ENCODE data around the gene LSR.
"Not testable (repeated sequence)": the region's sequence is repeated elsewhere in the genome, so short reads cannot be mapped to it uniquely, and the experiment has no call there.

Gene LSR

DNA sequence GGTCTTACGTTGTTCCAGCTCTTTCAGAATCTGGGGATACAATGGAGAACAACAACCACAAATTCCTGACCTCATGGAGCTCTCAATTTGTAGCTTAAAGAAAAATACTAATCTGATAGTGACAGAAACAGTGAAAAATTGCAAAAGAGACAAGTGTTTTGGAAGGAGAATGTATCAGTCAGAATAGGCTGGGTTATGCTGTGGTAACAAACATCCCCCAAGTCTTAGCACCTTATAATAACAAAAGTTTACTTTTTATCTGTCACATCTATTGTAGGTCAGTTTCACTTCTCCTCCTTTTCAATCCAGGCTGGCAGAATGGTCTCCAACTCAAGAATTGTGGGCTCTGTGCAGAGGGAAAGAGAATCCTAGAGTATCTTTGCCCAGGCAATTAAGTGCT lies 29.8 kb upstream of the LSR start:
- no peak for DNase-seq

DNA sequence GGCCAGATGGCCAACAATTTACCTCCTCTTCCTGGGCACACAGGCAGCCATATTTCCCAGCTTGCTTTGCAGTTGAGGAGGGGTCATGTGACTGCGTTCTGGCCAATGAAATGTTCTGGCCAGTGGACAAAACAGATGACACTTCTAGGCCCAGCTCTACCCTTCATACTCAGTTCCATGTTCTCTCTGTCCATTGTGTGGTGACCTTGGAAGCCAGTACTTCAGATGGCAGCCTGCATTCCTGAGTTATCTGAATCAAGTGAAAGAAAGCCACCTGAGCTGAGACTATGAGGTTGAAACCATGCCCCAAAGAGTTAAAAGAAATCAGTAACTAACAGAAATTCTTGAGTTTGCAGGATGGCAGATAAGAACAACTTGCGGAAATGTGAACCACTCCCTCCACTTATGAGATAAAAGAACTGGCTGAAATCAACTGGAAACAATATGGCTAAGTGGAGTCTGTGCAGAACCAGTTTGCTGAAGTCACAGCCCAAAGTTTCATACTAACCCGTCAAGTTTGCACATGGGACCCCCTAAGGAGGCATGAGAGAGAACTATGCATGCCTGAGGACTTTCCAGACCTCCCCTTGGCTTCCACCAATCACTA lies 28.4 kb upstream of the LSR start:
- peak; percentile 18 for DNase-seq

GRCh38 chr19:35220973-35221590 lies 27.7 kb upstream of the LSR start:
- DNase-seq: peak; percentile 7

DNA sequence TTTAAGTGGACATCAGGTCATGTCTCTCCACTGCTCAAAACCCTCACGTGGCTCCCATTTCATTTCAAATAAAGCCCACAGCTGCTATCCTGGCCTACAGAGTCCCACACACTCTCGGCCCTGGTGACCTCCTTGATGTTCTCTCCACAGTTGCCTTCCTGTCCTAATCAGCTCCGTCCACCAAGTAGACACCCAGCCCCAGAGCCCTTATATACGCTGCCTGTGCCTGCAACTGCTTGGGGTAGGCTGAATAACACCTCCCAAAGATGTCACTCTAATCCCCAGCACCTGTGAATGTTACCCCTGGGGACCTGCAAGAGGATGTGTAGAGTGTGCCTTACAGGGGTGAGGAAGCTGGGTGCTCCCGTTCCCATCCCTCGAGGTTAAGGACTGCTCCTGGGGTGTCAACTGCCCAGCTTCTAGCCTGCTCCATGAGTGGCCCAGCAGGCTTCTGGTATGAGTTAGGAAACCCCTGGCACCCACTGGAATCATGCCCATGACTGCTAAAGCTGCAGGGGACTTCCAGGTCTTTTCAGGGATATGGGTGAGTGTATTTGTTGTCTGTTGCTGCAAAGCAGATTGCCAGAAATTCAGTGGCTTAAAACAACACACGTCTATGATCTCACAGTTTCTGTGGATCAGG lies 26.3 kb upstream of the LSR start:
- peak; percentile 22 for DNase-seq

DNA sequence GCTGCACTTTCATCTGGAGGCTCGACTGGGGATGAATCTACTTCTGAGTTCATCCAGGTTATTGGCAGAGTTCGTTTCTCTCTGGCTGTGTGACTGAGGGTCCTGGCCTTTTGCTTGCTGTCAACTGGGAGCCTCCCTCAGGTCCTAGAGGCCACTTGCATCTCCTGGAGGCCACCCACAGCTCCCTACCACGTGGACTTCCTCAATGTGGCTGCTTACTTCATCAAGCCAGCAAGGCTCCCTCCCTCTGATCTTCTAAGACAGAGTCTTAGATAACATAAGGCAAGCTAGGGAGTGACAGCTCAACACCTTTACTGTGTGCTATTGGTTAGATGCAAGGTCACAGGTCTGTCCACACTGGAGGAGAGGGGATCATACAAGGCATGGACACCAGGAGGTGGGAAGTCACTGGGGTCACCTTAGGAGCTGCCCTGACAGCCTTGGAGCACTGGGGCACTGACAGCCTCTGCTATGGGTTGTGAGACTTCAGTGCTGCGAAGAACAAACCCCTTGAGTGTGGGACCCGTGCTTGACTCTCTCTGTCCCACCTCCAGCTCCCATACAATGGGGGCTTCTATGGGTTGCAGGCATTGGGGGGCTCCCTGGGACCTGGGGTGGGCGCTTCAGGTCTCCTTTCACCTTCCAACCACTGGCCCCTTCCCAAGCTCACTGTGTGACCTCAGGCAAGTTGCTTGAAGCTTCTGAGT lies 25.6 kb upstream of the LSR start:
- DNase-seq: peak; percentile 18

GRCh38 chr19:35223862-35224505 lies 24.8 kb upstream of the LSR start:
- peak; percentile 17 for DNase-seq

DNA sequence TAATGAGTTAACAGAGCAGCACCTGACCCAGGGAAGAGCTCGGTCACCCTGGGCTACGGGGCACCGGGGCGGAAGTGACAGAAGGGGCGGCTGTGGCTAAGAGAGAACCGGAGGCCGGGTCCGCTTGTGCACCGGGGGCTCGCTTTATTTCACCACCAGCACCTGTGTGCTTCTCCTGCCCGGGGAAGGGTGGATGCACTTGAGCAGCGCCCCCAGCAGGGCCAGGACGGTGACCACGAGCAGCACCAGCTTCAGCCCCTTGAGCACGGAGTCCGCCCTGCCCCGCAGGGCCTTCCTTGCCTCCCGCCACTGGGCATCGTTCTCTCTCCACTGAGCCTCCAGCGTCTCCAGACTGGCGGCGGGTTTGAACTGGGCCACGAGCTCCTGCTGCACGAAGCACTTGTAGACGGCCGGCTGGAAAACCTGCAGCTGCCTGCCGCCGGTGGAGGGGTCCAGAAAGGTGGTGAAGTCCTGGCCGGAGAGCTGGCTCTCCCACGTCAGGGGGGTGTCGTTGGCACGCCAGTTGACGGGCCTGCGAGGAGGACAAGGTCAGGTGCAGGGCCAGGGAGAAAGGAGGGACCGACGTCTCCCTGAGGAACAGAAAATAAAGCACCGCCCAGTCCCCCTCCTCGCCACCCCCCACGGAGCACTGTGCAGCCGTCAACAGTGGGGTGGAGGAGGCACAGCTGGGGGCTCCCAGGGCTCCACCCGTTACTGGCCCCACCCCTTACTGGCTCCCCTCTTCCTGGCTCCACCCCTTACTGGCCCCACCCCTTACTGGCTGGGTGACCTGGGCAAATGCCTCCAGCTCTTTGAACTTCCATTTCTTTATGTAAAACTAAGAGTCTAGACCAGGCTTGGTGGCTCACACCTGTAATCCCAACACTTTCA lies 23.9 kb upstream of the LSR start:
- peak; percentile 19 for DNase-seq

- no peak for DNase-seq
These were observed 22.9 kb upstream of the LSR start for GRCh38 chr19:35225951-35226350.

- no peak for DNase-seq
These were observed 22.1 kb upstream of the LSR start for GRCh38 chr19:35226748-35227147.

- DNase-seq: peak; percentile 17
These were observed 20.4 kb upstream of the LSR start, which contains the start of gene FAM187B for GRCh38 chr19:35228177-35228930. Gene FAM187B (minus strand): TSS chr19:35228739. CDS start chr19:35228680, 59 bp downstream.

- DNase-seq: no peak
These were observed 19.2 kb upstream of the LSR start for GRCh38 chr19:35229601-35230000.

- DNase-seq: peak; percentile 17
These were observed 16.7 kb upstream of the LSR start for GRCh38 chr19:35231956-35232645.

DNA sequence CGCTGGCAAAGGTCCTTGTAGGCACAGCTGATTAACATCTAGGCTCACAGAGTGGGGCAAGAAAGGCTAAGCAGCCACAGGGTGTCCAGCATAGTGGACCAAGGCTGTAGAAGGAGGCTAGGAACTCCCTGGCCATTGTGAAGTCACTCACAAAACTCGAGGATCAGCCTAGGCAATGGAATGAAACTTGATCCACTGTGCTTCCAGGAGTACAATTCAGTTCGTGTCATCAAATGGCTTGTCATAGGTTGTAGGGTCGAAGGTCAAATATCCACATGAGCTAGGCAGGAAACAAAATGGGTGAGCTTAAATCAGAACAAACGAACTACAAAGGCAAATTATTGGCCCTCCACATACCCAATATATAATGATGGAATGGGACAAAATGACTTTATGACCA lies 15.9 kb upstream of the LSR start:
- peak; percentile 7 for DNase-seq

GRCh38 chr19:35236638-35237400 lies 12.0 kb upstream of the LSR start:
- DNase-seq: peak; percentile 24

DNA sequence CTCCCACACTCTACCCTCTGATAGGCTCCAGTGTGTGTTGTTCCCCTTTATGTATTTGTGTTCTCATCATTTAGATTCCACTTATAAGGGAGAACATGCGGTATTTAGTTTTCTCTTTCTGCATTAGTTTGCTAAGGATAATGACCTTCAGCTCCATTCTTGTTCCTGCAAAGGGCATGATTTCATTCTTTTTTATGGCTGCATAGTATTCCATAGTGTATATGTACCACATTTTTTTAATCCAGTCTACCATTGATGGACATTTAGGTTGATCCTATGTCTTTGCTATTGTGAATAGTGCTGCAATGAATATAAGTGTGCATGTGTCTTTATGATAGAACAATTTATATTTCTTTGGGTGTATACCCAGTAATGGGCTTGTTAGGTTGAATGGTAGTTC lies 9.2 kb upstream of the LSR start:
- not testable (repeated sequence) for DNase-seq

DNA sequence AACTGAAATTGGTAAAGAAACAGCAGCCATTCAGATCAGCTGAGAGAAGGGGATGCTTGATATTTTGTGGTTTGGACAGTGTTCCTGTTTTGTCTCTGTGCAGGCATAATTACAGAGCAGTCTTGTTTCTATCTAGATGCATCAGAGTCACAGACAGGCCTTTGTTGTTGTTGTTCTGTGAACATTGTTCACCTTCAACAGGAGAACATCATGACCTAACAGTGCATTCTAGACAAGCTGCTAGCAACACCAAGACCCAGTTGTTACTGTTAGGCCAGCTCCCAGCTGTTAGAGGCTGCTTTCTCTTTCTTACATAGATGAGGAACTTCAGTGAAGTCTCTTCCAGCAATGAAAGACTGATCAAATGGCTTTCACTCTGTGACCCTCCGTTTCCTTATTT lies 8.5 kb upstream of the LSR start:
- DNase-seq: peak; percentile 18

DNA sequence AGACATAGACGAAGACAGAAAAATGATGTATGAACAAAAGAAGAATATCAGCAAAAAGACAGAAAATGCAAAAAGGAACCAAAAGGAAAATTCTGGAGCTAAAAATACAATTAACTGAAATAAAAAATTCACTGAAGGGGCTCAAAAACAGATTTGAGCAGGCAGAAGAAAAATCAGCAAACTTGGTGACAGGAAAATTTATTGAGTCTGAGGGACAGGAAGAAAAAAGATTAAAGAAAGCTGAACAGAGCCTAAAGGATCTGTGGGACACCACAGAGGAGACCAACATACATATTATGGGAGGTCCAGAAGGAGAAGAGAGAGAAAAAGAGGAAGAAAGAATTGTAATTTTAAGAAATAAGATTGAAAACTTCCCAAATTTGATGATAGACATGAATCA lies 7.4 kb upstream of the LSR start:
- no peak for DNase-seq

GRCh38 chr19:35246466-35247092 lies 2.2 kb upstream of the LSR start:
- no peak for DNase-seq

DNA sequence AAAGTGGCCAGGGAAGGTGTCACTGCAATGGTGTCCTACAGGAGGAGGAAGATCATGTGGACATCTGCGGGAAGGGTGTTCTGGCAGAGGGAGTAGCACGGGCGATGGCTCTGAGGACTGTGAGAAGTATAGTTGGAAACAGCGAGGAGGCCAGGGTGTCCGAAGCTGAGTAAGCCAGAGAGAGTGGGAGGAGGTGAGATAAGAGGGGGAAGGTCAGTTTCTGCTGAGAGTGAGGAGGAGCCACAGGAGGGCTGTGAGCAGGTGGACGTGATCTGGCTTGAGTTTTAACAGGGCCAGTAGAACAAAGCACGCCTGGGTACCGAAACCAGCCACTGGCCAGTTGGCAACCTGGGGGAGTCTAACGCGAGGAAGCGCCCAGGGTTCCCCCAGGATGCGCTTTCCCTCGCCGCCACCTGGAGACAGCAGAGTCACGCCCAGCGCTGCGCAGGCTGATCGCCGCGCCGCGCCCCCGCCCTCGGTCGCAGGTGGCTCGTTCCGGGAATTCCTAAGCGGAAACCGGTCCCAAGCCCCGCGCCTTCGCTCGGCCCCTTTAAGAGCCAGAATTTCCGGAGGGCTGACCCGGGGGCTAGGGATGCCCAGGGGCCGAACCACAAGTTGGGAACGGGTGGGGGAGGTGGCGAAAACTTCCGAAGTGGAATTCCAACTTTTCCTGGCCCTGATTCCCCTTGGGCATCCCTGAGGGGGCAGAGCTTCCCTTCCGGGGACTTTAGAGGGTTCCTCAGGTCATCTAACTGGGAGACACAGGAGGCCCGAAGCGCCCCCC lies 1.1 kb upstream of the LSR start:
- peak; percentile 73 for DNase-seq
